ENCODE data around the gene KRT35.

KRT35 gene

DNA sequence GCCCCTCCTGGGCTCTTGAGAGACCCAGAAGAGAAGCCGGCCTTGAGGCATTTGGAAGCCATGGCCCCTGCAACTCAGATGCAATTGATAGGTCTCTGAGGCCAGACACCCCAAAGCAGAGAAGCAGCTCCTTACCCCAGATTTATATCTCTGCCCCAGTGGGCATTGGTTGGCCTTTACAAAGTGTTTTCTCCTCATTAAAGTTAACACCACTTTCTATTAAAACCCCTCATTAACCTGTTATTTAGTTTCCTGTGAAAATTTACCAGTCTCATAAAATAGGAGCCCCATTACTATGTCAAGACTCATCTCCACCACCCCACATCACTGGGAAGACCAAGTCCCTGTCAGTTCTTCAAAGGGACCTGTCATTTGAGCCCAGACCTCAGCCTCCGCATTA, at the start of gene KRT35:
TSS of gene KRT35 (minus strand) at position 116 of the 400 bp plus-strand sequence. CDS start at position 62, 54 bp downstream.
- DNase-seq (ENCODE audit: low read depth, low spot score), result no peak

- no peak for DNase-seq (ENCODE audit: low read depth, low spot score)
Observed at GRCh38 chr17:41530062-41531048, 49.4 kb upstream of the KRT35 start.

- no peak for DNase-seq (ENCODE audit: low read depth, low spot score)
Observed at GRCh38 chr17:41529491-41529915, 48.6 kb upstream of the KRT35 start.

- no peak for DNase-seq (ENCODE audit: low read depth, low spot score)
Observed at GRCh38 chr17:41528959-41529353, 48.0 kb upstream of the KRT35 start.

DNA sequence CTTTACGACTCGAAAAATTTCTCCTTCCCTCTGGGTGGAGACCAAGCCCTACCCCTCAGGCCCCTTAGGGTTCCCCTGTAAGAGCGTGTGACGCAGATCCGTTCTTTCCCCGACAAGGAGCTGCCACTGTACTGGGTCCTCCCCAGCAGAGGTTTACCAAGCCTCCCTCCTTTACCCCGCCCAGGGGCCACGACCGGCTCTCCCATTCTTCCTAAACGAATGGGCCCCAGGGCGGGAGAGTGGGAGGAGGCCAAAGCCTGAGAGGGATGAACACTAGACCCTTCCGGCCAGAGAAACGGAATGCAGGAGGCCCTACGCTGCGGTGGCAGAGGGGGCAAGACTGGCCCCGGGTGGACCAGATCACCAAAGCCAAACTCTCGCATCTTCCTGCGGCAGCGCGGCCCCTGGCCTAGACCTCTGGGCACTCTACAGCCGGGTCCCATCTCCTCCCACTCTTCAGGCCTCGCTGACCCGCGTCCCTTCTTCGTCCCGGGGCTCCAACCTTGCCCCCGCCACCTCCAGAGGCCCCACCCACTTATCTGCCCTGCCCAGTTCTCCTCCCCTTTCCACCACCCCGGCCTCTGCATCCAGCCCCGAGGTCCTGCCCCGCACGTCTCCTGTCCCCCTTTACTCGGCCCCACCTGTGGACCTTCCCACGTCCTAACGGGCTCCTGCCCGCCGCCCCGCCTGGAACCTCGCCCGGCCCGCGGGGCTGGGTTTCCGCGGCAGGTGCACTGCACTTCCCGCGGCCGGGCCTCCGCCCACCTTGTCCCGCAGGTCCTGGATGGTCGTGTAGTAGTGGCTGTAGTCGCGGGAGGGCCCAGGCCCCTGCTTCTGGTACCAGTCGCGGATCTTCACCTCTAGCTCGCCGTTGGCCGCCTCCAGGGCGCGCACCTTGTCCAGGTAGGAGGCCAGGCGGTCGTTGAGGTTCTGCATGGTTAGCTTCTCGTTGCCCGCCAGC, 46.4 kb upstream of the KRT35 start:
- DNase-seq (ENCODE audit: low read depth, low spot score), result no peak

DNA sequence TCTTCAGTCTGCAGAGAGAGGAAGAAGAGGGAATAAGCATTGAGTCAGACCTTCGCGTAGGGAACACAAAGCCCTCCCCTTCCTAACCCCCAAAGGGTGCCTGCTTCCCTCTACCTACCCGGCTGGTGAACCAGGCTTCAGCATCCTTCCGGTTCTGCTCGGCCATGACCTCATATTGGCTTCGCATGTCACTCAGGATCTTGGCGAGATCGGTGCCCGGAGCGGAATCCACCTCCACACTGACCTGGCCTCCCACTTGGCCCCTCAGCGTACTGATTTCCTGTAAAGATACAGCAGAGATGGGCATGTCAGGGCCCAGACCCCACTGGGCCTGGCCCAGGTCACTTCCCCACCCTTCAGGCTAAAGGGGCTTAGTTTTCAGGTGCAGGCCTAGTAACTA, 43.3 kb upstream of the KRT35 start:
- DNase-seq (ENCODE audit: low read depth, low spot score), result no peak

DNA sequence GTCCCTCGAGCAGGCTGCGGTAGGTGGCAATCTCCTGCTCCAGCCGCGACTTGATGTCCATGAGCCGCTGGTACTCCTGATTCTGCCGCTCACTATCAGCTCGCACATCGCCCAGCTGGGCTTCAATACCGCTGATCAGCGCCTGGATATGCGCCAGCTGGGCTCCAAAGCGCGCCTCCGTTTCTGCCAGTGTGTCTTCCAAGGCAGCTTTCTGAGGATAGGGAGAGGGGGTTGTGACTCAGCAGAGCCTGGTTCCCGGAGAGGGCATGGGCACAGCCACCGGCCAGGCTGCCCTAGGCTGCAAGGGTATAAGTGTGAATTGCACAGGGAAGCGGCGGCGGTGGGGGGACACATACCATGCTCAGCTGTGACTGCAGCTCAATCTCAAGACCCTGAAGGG, 42.8 kb upstream of the KRT35 start:
- DNase-seq (ENCODE audit: low read depth, low spot score), result no peak

DNA sequence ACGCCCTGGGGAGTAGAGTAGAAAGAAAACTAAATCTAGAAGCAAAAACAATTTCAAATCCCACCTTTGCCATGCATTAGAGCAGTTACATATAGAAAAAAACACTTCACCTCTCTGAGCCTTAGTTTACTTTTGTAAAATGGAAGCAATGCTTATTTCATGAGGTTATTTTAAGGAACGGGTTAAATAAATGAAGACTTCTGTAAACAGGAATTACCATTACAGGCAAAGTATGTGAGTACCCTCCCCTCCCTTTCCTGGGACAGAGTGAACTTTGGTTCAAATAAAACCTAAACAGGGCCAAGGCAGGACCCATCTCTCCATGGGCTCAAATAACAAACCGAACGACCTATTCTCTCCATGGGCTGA, 42.3 kb upstream of the KRT35 start:
- no peak for DNase-seq (ENCODE audit: low read depth, low spot score)

DNA sequence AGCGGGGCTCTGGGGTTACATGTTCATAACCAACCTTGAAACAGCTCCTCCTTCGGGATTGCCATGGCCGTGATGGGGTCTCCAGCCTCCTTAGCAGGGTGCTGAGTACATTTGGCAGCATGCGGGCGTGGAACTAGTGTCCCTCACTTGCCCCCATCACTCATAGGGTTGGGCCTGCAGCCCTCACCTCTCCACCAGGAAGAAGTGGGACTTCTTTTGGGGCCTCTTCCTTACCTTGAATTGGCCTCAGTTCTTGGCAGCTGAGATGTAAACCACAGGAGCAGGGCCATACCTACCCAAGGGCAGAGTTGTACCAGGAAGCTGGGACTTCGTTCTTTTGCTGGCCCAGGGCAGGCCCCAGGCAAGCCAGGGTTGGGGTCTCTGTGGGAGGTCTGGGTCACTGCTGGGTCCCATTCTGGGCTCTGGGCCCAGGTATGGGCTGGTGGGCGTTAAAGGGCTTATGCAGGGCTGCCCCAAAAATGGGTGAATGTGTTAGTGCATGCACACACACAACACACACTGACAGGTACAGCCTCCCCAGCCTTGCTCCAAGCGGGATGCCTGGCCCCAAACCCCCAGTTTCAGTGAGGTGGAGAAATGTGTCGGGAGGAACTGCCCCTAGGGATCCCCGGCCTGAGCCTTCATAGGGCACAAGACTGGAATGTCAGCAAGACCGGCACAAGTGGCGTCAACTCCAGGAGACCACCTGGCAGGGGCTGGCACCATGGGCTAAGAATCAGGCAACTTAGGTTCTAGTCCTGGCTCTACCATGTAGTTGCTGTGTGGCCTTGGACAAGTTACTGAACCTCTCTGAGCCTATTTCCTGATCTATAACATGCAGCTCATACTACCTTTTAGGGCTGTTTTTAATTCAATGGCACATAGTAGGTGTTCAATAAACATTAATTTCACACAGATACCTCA, 41.6 kb upstream of the KRT35 start:
- DNase-seq (ENCODE audit: low read depth, low spot score), result no peak

GRCh38 chr17:41521574-41522261, 40.8 kb upstream of the KRT35 start:
- no peak for DNase-seq (ENCODE audit: low read depth, low spot score)

DNA sequence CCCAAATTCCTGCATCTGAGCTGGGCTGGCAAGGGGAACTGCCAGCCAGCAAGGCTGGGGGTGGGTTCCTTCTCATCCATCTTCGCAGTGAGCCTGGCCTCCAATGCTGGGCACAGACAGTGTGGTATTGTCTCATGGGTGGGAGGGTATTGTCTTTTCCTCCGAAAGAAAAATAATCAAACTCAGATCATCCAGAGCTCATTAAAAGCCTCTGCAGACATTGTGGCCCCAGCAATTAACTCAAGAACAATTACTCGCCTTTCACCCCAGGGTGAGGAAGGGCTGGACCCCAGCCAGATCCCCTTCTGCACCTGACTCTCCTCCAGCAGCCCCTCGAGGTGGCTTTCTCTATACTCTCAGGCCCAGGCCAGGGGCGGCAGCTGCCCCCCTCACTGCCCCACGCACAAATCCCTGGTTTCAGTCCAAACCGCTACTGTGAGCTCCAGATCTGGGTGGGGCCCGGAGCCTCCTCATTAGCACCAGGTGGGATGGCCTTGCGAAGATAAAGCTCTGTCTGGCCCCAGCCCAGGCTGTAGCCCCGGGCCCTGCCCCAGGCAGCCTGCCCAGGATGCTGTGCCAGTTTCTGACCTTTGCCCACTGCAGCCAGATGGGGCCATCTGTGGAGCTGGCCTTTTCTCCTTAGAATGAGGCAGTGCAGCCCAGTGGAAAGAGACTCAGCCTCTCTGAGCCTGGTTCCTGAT, 40.0 kb upstream of the KRT35 start:
- DNase-seq (ENCODE audit: low read depth, low spot score), result no peak

- no peak for DNase-seq (ENCODE audit: low read depth, low spot score)
Observed at GRCh38 chr17:41519501-41520224, 38.7 kb upstream of the KRT35 start.

DNA sequence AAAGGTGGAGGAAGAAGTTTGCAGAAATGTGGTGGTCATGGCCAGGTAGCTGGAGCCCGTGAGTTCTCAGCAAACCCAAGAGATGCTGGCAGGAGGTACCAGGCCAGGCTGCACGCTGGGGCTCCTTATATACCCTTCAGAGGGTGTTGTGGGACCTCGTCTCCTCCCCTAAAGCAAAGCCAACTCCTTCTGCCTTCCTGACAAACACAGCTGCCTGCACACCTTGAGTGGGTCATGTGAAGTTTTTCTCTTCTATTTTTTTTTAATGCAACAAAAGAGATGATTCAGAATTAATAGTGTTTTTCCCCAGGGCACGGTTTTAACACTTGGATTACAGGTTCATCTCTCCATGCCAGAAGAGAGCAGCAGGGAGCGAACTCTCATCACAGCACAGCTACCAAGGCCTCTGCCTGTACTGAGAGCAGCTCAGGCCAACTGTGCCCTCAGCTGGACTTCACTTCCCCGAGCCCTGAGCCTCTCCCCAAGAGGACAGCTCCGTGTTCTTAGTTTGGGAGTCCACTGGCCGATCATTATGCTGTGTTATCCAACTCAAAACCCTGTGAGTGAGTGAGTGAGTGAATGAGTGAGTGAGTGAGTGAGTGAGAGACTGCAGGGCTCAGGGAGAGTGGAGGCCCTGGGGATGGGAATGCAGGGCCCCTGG, 38.0 kb upstream of the KRT35 start, which contains the start of gene KRT15:
TSS of gene KRT15 (minus strand) at position 102 of the 661 bp plus-strand sequence. CDS start at position 39, 63 bp downstream.
- DNase-seq (ENCODE audit: low read depth, low spot score), result no peak

- DNase-seq (ENCODE audit: low read depth, low spot score), result no peak
Observed at GRCh38 chr17:41518031-41518430, 37.1 kb upstream of the KRT35 start.

- no peak for DNase-seq (ENCODE audit: low read depth, low spot score)
Observed at GRCh38 chr17:41516830-41517283, 35.9 kb upstream of the KRT35 start.

DNA sequence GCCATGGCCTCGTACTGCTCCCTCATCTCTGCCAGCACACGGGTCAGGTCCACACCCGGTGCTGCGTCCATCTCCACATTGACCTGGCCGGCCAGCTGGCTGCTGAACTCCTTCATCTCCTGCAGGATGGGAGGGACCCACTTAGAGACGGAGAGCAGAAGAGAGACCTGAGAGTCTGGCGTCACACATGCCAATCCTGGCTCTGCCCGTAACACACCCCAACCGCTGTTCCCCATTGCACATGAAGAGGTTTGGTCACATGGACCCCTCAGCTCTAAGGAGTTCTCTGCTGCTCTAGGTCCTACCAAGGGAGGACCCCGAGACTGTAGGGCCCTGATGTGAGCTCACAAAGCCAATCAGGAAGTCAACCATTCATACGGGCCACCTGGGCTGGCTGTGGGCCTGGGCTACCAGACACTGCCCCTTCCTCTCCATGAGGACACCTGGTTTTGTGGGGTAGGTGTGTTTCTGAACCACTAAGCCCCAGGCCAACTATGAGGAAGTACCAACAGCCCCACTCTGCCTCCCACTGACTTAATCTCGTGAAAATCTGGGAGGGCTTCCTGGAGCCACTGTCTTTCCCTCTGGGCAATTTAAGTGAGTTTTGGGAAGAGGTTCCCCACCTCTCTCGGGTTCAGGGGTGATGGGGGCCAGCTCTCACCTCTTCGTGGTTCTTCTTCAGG, 35.3 kb upstream of the KRT35 start:
- no peak for DNase-seq (ENCODE audit: low read depth, low spot score)

DNA sequence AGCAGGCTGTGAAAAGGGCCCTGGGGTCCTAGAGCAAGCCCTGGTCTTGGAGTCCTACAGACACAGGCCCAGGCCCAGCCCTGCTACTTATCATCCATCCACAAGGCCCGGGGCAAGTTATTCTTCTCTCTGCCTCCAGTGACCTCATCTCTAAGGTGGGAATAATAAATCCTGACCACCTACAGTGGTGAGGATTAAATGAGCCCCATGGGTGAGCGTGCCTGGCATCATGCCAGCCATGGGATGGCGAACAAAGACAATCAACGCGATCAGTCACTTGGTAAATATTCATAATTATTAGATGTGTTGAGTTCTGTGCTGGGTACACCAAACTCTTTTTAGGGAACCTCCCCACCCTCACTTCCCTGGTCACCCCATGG, 32.2 kb upstream of the KRT35 start:
- no peak for DNase-seq (ENCODE audit: low read depth, low spot score)

Data from iPS DF 19.7 (cell line).